ENCODE data around the gene TBL1X. TPM values are rescaled to one million over a fixed set of nuclear protein-coding genes. Genes with fewer than 3 reads are reported as not detected.
"Not testable (repeated sequence)": the region's sequence is repeated elsewhere in the genome, so short reads cannot be mapped to it uniquely, and the experiment has no call there.

TBL1X gene
- total RNA-seq, 1 donor from 2014 or later = 32.5 TPM

DNA sequence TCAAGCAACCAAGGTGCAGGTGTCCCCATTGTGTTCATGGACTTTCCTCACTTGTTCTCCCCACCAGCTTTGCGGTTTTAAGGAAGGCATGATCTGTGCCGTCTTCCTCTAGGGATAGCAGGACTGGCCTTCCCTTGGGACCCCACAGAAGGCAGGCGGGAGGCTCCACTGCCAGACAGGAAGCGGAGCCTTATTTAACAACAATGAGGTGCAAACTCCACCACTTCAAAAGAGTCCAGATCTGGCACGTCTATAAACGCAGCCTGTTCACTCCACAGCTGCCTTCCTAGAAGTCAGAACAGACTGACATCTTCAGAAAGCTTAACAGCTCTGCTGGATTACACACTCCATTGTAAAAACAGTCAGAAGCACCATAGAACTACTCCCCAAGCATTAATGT lies 302.5 kb downstream of the TBL1X start:
- no peak overlapping the region for H3K4me3 Mint-ChIP-seq
- H3K27me3 Mint-ChIP-seq (ENCODE audit: low read depth) = peaks cover 16% of the 10 kb centered on the region
- peaks cover 3% of the 10 kb centered on the region for H3K36me3 Mint-ChIP-seq (ENCODE audit: low read depth)
- no peak for DNase-seq (ENCODE audit: low read depth, low spot score)
- TF ChIP-seq, protein P1, sequence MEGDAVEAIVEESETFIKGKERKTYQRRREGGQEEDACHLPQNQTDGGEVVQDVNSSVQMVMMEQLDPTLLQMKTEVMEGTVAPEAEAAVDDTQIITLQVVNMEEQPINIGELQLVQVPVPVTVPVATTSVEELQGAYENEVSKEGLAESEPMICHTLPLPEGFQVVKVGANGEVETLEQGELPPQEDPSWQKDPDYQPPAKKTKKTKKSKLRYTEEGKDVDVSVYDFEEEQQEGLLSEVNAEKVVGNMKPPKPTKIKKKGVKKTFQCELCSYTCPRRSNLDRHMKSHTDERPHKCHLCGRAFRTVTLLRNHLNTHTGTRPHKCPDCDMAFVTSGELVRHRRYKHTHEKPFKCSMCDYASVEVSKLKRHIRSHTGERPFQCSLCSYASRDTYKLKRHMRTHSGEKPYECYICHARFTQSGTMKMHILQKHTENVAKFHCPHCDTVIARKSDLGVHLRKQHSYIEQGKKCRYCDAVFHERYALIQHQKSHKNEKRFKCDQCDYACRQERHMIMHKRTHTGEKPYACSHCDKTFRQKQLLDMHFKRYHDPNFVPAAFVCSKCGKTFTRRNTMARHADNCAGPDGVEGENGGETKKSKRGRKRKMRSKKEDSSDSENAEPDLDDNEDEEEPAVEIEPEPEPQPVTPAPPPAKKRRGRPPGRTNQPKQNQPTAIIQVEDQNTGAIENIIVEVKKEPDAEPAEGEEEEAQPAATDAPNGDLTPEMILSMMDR (conservative IDR thresholded peaks at IDR 0.05) = no peak
- H3K9me3 Mint-ChIP-seq = no peaks in the 10 kb centered on the region
- H3K4me1 Mint-ChIP-seq = peaks cover 3% of the 10 kb centered on the region
- no peak overlapping the region for H3K27ac Mint-ChIP-seq (ENCODE audit: unreplicated experiment)

DNA sequence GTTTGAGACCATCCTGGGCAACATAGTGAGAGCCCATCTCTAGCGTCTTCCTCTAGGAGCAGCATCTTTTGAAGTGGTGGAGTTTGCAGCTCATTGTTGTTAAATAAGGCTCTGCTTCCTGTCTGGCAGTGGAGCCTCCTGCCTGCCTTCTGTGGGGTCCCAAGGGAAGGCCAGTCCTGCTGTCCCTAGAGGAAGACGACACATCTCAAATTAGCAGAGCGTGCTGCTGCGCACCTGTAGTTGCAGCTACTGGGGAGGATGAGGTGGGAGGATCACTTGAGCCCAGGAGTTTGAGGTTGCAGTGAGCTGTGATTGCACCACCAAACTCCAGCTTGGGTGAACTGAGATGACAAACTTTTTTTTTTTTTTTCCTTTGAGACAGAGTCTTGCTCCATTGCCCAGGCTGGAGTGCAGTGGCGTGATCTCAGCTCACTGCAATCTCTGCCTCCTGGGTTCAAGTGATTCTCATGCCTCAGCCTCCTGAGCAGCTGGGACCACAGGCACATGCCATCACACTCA lies 303.5 kb downstream of the TBL1X start:
- not testable (repeated sequence) for H3K4me1 Mint-ChIP-seq; DNase-seq (ENCODE audit: low read depth, low spot score); H3K36me3 Mint-ChIP-seq (ENCODE audit: low read depth); H3K9me3 Mint-ChIP-seq; H3K27ac Mint-ChIP-seq (ENCODE audit: unreplicated experiment); H3K4me3 Mint-ChIP-seq
- peaks cover 16% of the 10 kb centered on the region for H3K27me3 Mint-ChIP-seq (ENCODE audit: low read depth)

DNA sequence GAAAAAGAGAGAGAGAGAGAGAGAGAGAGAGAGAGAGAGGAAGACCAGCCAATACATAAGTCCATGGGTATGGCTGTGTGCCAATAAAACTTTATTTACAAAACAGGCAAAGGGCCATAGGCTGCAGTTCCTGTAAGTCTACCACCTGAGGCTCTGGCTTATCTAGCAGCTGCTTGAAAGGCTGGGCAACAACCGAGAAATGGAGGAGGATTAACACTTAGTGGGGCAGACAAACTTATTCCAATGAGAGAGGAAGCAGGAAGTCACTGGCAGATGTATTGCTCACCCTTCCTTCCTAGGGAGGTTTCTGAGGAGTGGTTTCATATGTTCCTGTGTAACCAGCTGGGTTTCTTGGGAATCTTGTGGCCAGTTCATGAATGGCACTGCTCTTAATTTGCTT lies 305.5 kb downstream of the TBL1X start:
- H3K36me3 Mint-ChIP-seq (ENCODE audit: low read depth) = peaks cover 3% of the 10 kb centered on the region
- H3K27me3 Mint-ChIP-seq (ENCODE audit: low read depth) = peaks cover 10% of the 10 kb centered on the region
- H3K4me3 Mint-ChIP-seq = no peak overlapping the region
- H3K4me1 Mint-ChIP-seq = peaks cover 3% of the 10 kb centered on the region
- no peaks in the 10 kb centered on the region for H3K9me3 Mint-ChIP-seq
- TF ChIP-seq, protein P1 (conservative IDR thresholded peaks at IDR 0.05) = no peak
- no peak for DNase-seq (ENCODE audit: low read depth, low spot score)
- no peak overlapping the region for H3K27ac Mint-ChIP-seq (ENCODE audit: unreplicated experiment)

DNA sequence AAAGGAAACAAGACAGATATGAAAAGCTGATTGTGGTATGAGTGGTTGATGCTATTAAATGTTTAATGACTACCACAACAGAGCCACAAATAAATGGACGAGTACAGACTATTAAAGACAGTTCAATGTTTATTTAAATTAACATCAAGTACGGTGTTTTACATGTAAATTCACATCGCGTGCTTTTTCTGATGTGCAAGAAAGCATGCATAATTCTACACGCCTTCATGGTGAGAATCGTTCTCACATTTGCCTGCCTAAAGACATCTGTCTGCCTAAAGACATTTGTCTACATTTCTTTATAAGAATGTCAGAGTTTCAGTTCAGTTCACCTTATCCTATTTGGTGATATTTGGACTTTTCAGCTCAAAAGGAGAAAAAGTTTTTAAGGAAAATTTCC lies 308.1 kb downstream of the TBL1X start:
- no peak for DNase-seq (ENCODE audit: low read depth, low spot score)
- Mint-ChIP-seq H3K27me3 (ENCODE audit: low read depth) (no peaks in the 10 kb centered on the region), H3K27ac (ENCODE audit: unreplicated experiment) (no peak overlapping the region), H3K9me3 (no peaks in the 10 kb centered on the region), H3K4me1 (no peaks in the 10 kb centered on the region), H3K36me3 (ENCODE audit: low read depth) (no peaks in the 10 kb centered on the region), H3K4me3 (no peak overlapping the region)
- TF ChIP-seq, protein P1 (conservative IDR thresholded peaks at IDR 0.05) = no peak

DNA sequence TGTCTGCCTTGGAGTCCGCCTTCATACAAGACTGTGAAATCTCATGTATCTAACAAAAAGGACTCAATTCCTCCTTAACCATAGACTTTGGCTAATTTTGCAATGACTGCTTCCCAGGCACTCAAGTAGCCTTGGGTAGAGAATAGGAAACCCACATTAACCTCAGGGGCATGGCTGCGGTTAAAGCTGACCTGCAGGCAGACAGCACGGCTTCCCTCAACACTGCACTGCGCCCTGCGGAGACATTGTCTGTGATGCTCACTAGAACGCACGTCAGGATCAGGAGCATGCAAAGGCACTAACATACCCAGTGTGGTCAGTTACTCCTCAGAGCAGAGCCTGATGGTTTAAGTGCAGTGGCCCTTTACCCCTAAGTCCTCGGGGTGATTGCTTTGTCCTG lies 311.1 kb downstream of the TBL1X start:
- no peak overlapping the region for H3K27ac Mint-ChIP-seq (ENCODE audit: unreplicated experiment)
- H3K9me3 Mint-ChIP-seq = no peaks in the 10 kb centered on the region
- TF ChIP-seq, protein P1 (conservative IDR thresholded peaks at IDR 0.05) = no peak
- no peaks in the 10 kb centered on the region for H3K27me3 Mint-ChIP-seq (ENCODE audit: low read depth)
- no peak for DNase-seq (ENCODE audit: low read depth, low spot score)
- no peaks in the 10 kb centered on the region for H3K4me1 Mint-ChIP-seq
- H3K4me3 Mint-ChIP-seq = no peak overlapping the region
- peaks cover 2% of the 10 kb centered on the region for H3K36me3 Mint-ChIP-seq (ENCODE audit: low read depth)

DNA sequence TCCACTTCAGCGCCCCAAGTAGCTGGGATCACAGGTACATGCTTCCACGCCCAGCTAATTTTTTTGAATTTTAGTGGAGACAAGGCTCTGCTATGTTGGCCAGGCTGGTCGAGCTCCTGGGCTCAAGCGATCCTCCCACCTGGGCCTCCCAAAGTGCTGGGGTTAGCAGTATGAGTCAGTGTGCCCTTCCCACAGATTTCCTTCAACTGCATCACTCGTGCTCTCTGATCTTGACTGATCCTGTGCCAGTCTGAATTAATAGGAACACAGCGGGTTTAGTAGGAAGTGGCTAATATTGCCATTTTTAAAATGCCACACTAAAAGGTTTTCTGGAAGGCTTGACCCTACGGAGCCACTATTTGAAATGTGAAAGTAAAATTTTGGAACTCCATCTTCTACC lies 317.1 kb downstream of the TBL1X start:
- Mint-ChIP-seq H3K4me1 (no peaks in the 10 kb centered on the region), H3K4me3 (no peak overlapping the region), H3K9me3 (peaks cover 5% of the 10 kb centered on the region), H3K36me3 (ENCODE audit: low read depth) (peaks cover 4% of the 10 kb centered on the region), H3K27me3 (ENCODE audit: low read depth) (peaks cover 16% of the 10 kb centered on the region), H3K27ac (ENCODE audit: unreplicated experiment) (no peak overlapping the region)
- no peak for DNase-seq (ENCODE audit: low read depth, low spot score)
- TF ChIP-seq, protein P1 (conservative IDR thresholded peaks at IDR 0.05) = no peak

Measured in neural crest cell (in vitro differentiated cells).